H9 (cell line): ENCODE results near the gene NAIF1. TPM values are rescaled to one million over a fixed set of nuclear protein-coding genes. Genes with fewer than 3 reads are reported as not detected.

ENCODE experiments used
- DNase-seq: peaks from one replicate; pipeline ENCODE4 v3.0.0-alpha.2; 2017
- H2AFZ ChIP-seq: one replicate; pipeline ENCODE4 v1.6.1; 2013; ENCODE audit warnings: mild to moderate bottlenecking, low read length, control low read depth, moderate library complexity
- H2AK5ac ChIP-seq: 2 replicates; pipeline ENCODE4 v1.6.1; 2013; ENCODE audit warnings: low read length, control low read depth, mixed read lengths; ENCODE audit not compliant: insufficient read length
- H2BK120ac ChIP-seq: one replicate; pipeline ENCODE4 v1.6.1; 2013; ENCODE audit warnings: low read depth, mild to moderate bottlenecking, low read length, control low read depth, inconsistent platforms; ENCODE audit not compliant: poor library complexity, severe bottlenecking
- H2BK12ac ChIP-seq: 2 replicates; pipeline ENCODE4 v1.6.1; 2013; ENCODE audit warnings: low read length, control low read depth, mixed read lengths, low read depth; ENCODE audit not compliant: insufficient read length
- H2BK15ac ChIP-seq: 2 replicates; pipeline ENCODE4 v1.6.1; 2013; ENCODE audit warnings: low read depth, low read length, control low read depth
- H2BK20ac ChIP-seq: one replicate; pipeline ENCODE4 v1.6.1; 2013; ENCODE audit warnings: low read depth, mild to moderate bottlenecking, low read length, control low read depth, inconsistent platforms; ENCODE audit not compliant: poor library complexity, severe bottlenecking
- H2BK5ac ChIP-seq: 2 replicates; pipeline ENCODE4 v1.6.1; 2013; ENCODE audit warnings: low read length, control low read depth, mixed read lengths; ENCODE audit not compliant: insufficient read length
- H3K14ac ChIP-seq: 2 replicates; pipeline ENCODE4 v1.6.1; 2013; ENCODE audit warnings: low read length, control low read depth; ENCODE audit not compliant: insufficient read depth
- H3K18ac ChIP-seq: 2 replicates; pipeline ENCODE4 v1.6.1; 2013; ENCODE audit warnings: low read depth, mild to moderate bottlenecking, mixed read lengths, low read length, control low read depth; ENCODE audit not compliant: insufficient read length
- H3K23ac ChIP-seq: 2 replicates; pipeline ENCODE4 v1.6.1; 2013; ENCODE audit warnings: low read length, control low read depth, mixed read lengths, low read depth; ENCODE audit not compliant: insufficient read length
- H3K23me2 ChIP-seq: 2 replicates; pipeline ENCODE4 v1.6.1; 2013; ENCODE audit warnings: low read depth, mild to moderate bottlenecking, mixed read lengths, low read length, control low read depth; ENCODE audit not compliant: insufficient read length, poor library complexity, severe bottlenecking
- H3K27ac ChIP-seq: 2 replicates; pipeline ENCODE4 v1.5.1; 2013; ENCODE audit warnings: low read length, control low read depth, mixed read lengths, low read depth; ENCODE audit not compliant: insufficient read length
- H3K27me3 ChIP-seq: 2 replicates; pipeline ENCODE4 v1.6.1; 2013; ENCODE audit warnings: low read length, control low read depth, inconsistent platforms; ENCODE audit not compliant: insufficient read depth
- H3K4ac ChIP-seq: 2 replicates; pipeline ENCODE4 v1.6.1; 2013; ENCODE audit warnings: low read depth, mild to moderate bottlenecking, control low read depth, inconsistent platforms, low read length, moderate library complexity
- H3K4me1 ChIP-seq: 2 replicates; pipeline ENCODE4 v1.6.1; 2013; ENCODE audit warnings: low read length, control low read depth, inconsistent platforms; ENCODE audit not compliant: insufficient read depth
- H3K4me2 ChIP-seq: 2 replicates; pipeline ENCODE4 v1.6.1; 2013; ENCODE audit warnings: low read length, control low read depth, mixed read lengths; ENCODE audit not compliant: insufficient read length, insufficient read depth
- H3K56ac ChIP-seq: 2 replicates; pipeline ENCODE4 v1.6.1; 2013; ENCODE audit warnings: low read depth, mild to moderate bottlenecking, mixed read lengths, low read length, control low read depth; ENCODE audit not compliant: insufficient read length
- H3K79me1 ChIP-seq: 2 replicates; pipeline ENCODE4 v1.6.1; 2013; ENCODE audit warnings: low read depth, mild to moderate bottlenecking, moderate library complexity, low read length, control low read depth, inconsistent platforms; ENCODE audit not compliant: insufficient read depth, poor library complexity, severe bottlenecking
- H3K79me2 ChIP-seq: 2 replicates; pipeline ENCODE4 v1.6.1; 2013; ENCODE audit warnings: low read length, control low read depth, inconsistent platforms; ENCODE audit not compliant: insufficient read depth
- H3K9ac ChIP-seq: 2 replicates; pipeline ENCODE4 v1.6.1; 2013; ENCODE audit warnings: low read length, control low read depth, mixed read lengths; ENCODE audit not compliant: insufficient read length; ENCODE audit errors: extremely low read depth
- H3K9me3 ChIP-seq: one replicate; pipeline ENCODE4 v1.6.1; 2013; ENCODE audit warnings: low read depth, low read length, inconsistent platforms; ENCODE audit not compliant: control insufficient read depth
- H3T11ph ChIP-seq: one replicate; pipeline ENCODE4 v1.6.1; 2013; ENCODE audit warnings: mild to moderate bottlenecking, low read length, control low read depth, inconsistent platforms
- H4K20me1 ChIP-seq: one replicate; pipeline ENCODE4 v1.6.1; 2013; ENCODE audit not compliant: control insufficient read depth, insufficient read length, insufficient read depth
- H4K5ac ChIP-seq: 2 replicates; pipeline ENCODE4 v1.6.1; 2013; ENCODE audit warnings: low read depth, mild to moderate bottlenecking, mixed read lengths, low read length, control low read depth; ENCODE audit not compliant: insufficient read length
- H4K8ac ChIP-seq: replicated peaks from 2 replicates; pipeline ENCODE4 v1.6.1; 2013; ENCODE audit warnings: low read length, control low read depth, mixed read lengths, low read depth; ENCODE audit not compliant: insufficient read length
- H4K91ac ChIP-seq: 2 replicates; pipeline ENCODE4 v1.6.1; 2013; ENCODE audit warnings: low read depth, mild to moderate bottlenecking, moderate library complexity, mixed read lengths, low read length, control low read depth; ENCODE audit not compliant: insufficient read length
- H3K27ac Mint-ChIP-seq, 3 experiments: 2 replicates in 2 of 3; 3 replicates in 1 of 3; pipeline ENCODE4 v1.8.0; 2020 to 2021; ENCODE audit warnings: mixed read lengths in 3 of 3, mild to moderate bottlenecking in 1 of 3, moderate library complexity in 1 of 3
- H3K27me3 Mint-ChIP-seq: 2 replicates; pipeline ENCODE4 v1.8.0; 2021; ENCODE audit warnings: low read depth, mild to moderate bottlenecking, moderate library complexity, mixed read lengths
- H3K36me3 Mint-ChIP-seq, 3 experiments: 2 replicates in 2 of 3; 3 replicates in 1 of 3; pipeline ENCODE4 v1.8.0; 2020 to 2021; ENCODE audit warnings: low read depth in 3 of 3, mixed read lengths in 3 of 3; ENCODE audit not compliant: insufficient read depth in 1 of 3
- H3K4me1 Mint-ChIP-seq, 2 experiments: 2 replicates each; pipeline ENCODE4 v1.8.0; 2020; ENCODE audit warnings: mixed read lengths in 2 of 2
- H3K4me3 Mint-ChIP-seq, 2 experiments: 2 replicates in 1 of 2; 3 replicates in 1 of 2; pipeline ENCODE4 v1.8.0; 2020 to 2021; ENCODE audit warnings: mild to moderate bottlenecking in 2 of 2, mixed read lengths in 2 of 2, moderate library complexity in 1 of 2
- H3K9me3 Mint-ChIP-seq, 2 experiments: 2 replicates in 1 of 2; 3 replicates in 1 of 2; pipeline ENCODE4 v1.8.0; 2020; ENCODE audit warnings: mild to moderate bottlenecking in 2 of 2, mixed read lengths in 2 of 2, moderate library complexity in 1 of 2
- CTCF ChIP-seq: fragments of 200-600 bp; sonication (generic); conservative IDR thresholded peaks from 3 replicates; pipeline ENCODE4 v1.8.0; 2021; ENCODE audit warnings: antibody characterized with exemption, mild to moderate bottlenecking
- WGBS: extraction: QIAGEN DNeasy Blood & Tissue Kit; methylation state at CpG from one replicate; pipeline ENCODE4 v1.1.7; 2013; ENCODE audit warnings: missing lambda C conversion rate, low lambda C conversion rate, mixed read lengths; ENCODE audit not compliant: insufficient read length; ENCODE audit errors: extremely low coverage; 5-methylcytosine and 5-hydroxymethylcytosine counted together
- total RNA-seq: library from RNA; stranded (reverse); gene quantifications from 2 replicates; pipeline ENCODE4 v1.2.1, GENCODE V29; 2021

Gene NAIF1
- total RNA-seq, 1 experiment from 2014 or later = 6.3 TPM

- Histone ChIP-seq H3K23me2 (no peaks in the 10 kb centered on the region), H4K91ac (no peak overlapping the region), H3K27ac (no peak overlapping the region), H4K20me1 (no peaks in the 10 kb centered on the region), H2BK12ac (no peak overlapping the region), H4K5ac (no peak overlapping the region), H3K27me3 (no peaks in the 10 kb centered on the region), H2BK15ac (no peak overlapping the region), H3K4me2 (no peak overlapping the region), H3K9ac (no peak overlapping the region), H3T11ph (no peak overlapping the region), H3K9me3 (no peaks in the 10 kb centered on the region), H2BK20ac (no peak overlapping the region), H2BK120ac (no peak overlapping the region), H3K79me2 (no peaks in the 10 kb centered on the region; the same call in 1 of the 2 replicates), H3K23ac (no peak overlapping the region), H3K79me1 (peaks cover 3% of the 10 kb centered on the region), H2AFZ (no peak overlapping the region), H2BK5ac (no peak overlapping the region), H3K4me1 (no peaks in the 10 kb centered on the region), H3K56ac (no peak overlapping the region), H2AK5ac (no peak overlapping the region), H4K8ac (no peak overlapping the region), H3K4ac (no peak overlapping the region), H3K14ac (no peak overlapping the region), H3K18ac (no peak overlapping the region)
- DNase-seq = no peak
- H3K4me3 Mint-ChIP-seq = no peak overlapping the region
- TF ChIP-seq CTCF = no peak
- WGBS = no CpG with 5 or more reads among the region's 4 CpGs
- H3K27me3 Mint-ChIP-seq = no peaks in the 10 kb centered on the region
- H3K9me3 Mint-ChIP-seq = no peaks in the 10 kb centered on the region
- H3K4me1 Mint-ChIP-seq = peaks cover 19 to 23% of the 10 kb centered on the region in 2 experiments
- no peak overlapping the region for H3K27ac Mint-ChIP-seq
- H3K36me3 Mint-ChIP-seq = peaks cover 0 to 5% (median 1%) of the 10 kb centered on the region in 3 experiments; a peak in 4 of 7 replicates
Observed at GRCh38 chr9:128084746-128085145, 17.6 kb upstream of the NAIF1 start.
